ENCODE results near the gene C4orf36.

Gene C4orf36

GRCh38 chr4:86848136-86848535, 44.1 kb downstream of the C4orf36 start:
- no peaks in the 10 kb centered on the region for H3K9me3 Mint-ChIP-seq
- ATAC-seq (no peak), DNase-seq (ENCODE audit: low spot score in 2 of 2) (no peak)
- no peak overlapping the region for H3K27ac Mint-ChIP-seq
- no peaks in the 10 kb centered on the region for H3K36me3 Mint-ChIP-seq
- H3K4me3 Mint-ChIP-seq: no peak overlapping the region
- H3K4me1 Mint-ChIP-seq: no peaks in the 10 kb centered on the region

GRCh38 chr4:86847571-86847970, 44.7 kb downstream of the C4orf36 start:
- no peaks in the 10 kb centered on the region for H3K4me1 Mint-ChIP-seq
- H3K36me3 Mint-ChIP-seq: no peaks in the 10 kb centered on the region
- no peak for ATAC-seq
- no peaks in the 10 kb centered on the region for H3K9me3 Mint-ChIP-seq
- no peak for DNase-seq (ENCODE audit: low spot score in 2 of 2)
- H3K27ac Mint-ChIP-seq: no peak overlapping the region
- no peak overlapping the region for H3K4me3 Mint-ChIP-seq

GRCh38 chr4:86846921-86847320, 45.3 kb downstream of the C4orf36 start:
- Mint-ChIP-seq H3K36me3 (no peaks in the 10 kb centered on the region), H3K27ac (no peak overlapping the region), H3K9me3 (no peaks in the 10 kb centered on the region), H3K4me3 (no peak overlapping the region), H3K4me1 (no peaks in the 10 kb centered on the region)
- DNase-seq (ENCODE audit: low spot score in 2 of 2) (no peak), ATAC-seq (no peak)

- DNase-seq (ENCODE audit: low spot score in 2 of 2) (no peak), ATAC-seq (no peak)
- H3K27ac Mint-ChIP-seq: no peak overlapping the region
- no peak overlapping the region for H3K4me3 Mint-ChIP-seq
- H3K36me3 Mint-ChIP-seq: no peaks in the 10 kb centered on the region
- no peaks in the 10 kb centered on the region for H3K9me3 Mint-ChIP-seq
- no peaks in the 10 kb centered on the region for H3K4me1 Mint-ChIP-seq
Measured at GRCh38 chr4:86845593-86845992, 46.6 kb downstream of the C4orf36 start.

GRCh38 chr4:86841309-86841708, 50.9 kb downstream of the C4orf36 start:
- Mint-ChIP-seq H3K4me1 (no peaks in the 10 kb centered on the region), H3K36me3 (no peaks in the 10 kb centered on the region), H3K27ac (no peak overlapping the region), H3K4me3 (no peak overlapping the region), H3K9me3 (no peaks in the 10 kb centered on the region)
- no peak for ATAC-seq
- no peak for DNase-seq (ENCODE audit: low spot score in 2 of 2)

- DNase-seq (ENCODE audit: low spot score in 2 of 2) (no peak), ATAC-seq (no peak)
- Mint-ChIP-seq H3K36me3 (no peaks in the 10 kb centered on the region), H3K9me3 (no peaks in the 10 kb centered on the region), H3K27ac (no peak overlapping the region), H3K4me1 (no peaks in the 10 kb centered on the region), H3K4me3 (no peak overlapping the region)
Measured at GRCh38 chr4:86840858-86841257, 51.4 kb downstream of the C4orf36 start.

- no peak for DNase-seq (ENCODE audit: low spot score in 2 of 2)
- H3K27ac Mint-ChIP-seq: no peak overlapping the region
- H3K4me1 Mint-ChIP-seq: no peaks in the 10 kb centered on the region
- no peak overlapping the region for H3K4me3 Mint-ChIP-seq
- no peak for ATAC-seq
- H3K9me3 Mint-ChIP-seq: no peaks in the 10 kb centered on the region
- no peaks in the 10 kb centered on the region for H3K36me3 Mint-ChIP-seq
Measured at GRCh38 chr4:86837691-86838503, 54.3 kb downstream of the C4orf36 start.

- H3K9me3 Mint-ChIP-seq: no peaks in the 10 kb centered on the region
- no peak overlapping the region for H3K27ac Mint-ChIP-seq
- no peaks in the 10 kb centered on the region for H3K4me1 Mint-ChIP-seq
- DNase-seq (ENCODE audit: low spot score in 2 of 2) (no peak), ATAC-seq (no peak)
- H3K4me3 Mint-ChIP-seq: no peak overlapping the region
- no peaks in the 10 kb centered on the region for H3K36me3 Mint-ChIP-seq
Measured at GRCh38 chr4:86835677-86836076, 56.5 kb downstream of the C4orf36 start.

- Mint-ChIP-seq H3K4me1 (no peaks in the 10 kb centered on the region), H3K27ac (no peak overlapping the region), H3K9me3 (no peaks in the 10 kb centered on the region), H3K36me3 (no peaks in the 10 kb centered on the region), H3K4me3 (no peak overlapping the region)
- ATAC-seq (no peak), DNase-seq (ENCODE audit: low spot score in 2 of 2) (no peak)
Measured at GRCh38 chr4:86834901-86835300, 57.3 kb downstream of the C4orf36 start.

GRCh38 chr4:86833615-86834014, 58.6 kb downstream of the C4orf36 start:
- Mint-ChIP-seq H3K36me3 (no peaks in the 10 kb centered on the region), H3K9me3 (no peaks in the 10 kb centered on the region), H3K27ac (no peak overlapping the region), H3K4me1 (no peaks in the 10 kb centered on the region), H3K4me3 (no peak overlapping the region)
- DNase-seq (ENCODE audit: low spot score in 2 of 2): no peak
- no peak for ATAC-seq

- Mint-ChIP-seq H3K4me1 (no peaks in the 10 kb centered on the region), H3K36me3 (no peaks in the 10 kb centered on the region), H3K27ac (no peak overlapping the region), H3K4me3 (no peak overlapping the region), H3K9me3 (no peaks in the 10 kb centered on the region)
- no peak for ATAC-seq
- DNase-seq (ENCODE audit: low spot score in 2 of 2): no peak
Measured at GRCh38 chr4:86831262-86832130, 60.7 kb downstream of the C4orf36 start.

All from stimulated activated effector memory CD8-positive, alpha-beta T cell treated with anti-CD3 and anti-CD28 coated beads, Interleukin-12 subunit alpha, Interleukin-12 subunit beta, amount 100 ng/mL, for 72 hours (primary cell).